Measurements from ENCODE around the gene RC3H2. TPM values are rescaled to one million over a fixed set of nuclear protein-coding genes. Genes with fewer than 3 reads are reported as not detected.

RC3H2 gene
- total and polyA plus RNA-seq, 10 of the 15 experiments (the other 5 are each of a cell fraction or from before 2014, with no cell fraction given), result 7.2 to 25.5 (median 16.1) TPM

DNA sequence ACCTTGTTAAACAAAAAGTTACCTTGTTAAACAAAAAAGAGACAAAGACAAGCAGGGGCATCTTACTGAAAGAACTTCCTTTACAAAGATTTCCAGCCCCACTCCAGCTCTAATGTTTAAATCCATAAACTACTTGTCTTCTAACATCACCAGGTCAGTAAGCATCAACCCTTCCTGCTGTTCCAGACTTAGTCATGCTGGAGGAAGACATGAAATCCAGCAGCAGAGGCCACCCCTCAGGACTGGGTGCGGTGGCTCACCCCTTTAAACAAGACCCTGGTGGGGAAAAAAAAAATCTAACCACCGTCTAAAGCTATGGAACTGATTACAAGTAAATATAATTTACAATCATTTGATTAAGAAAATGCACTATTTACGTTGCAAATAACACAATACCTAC lies 85.8 kb downstream of the RC3H2 start (continued):
- no peak for TF ChIP-seq CHD2 (IDR thresholded peaks at IDR 0.05; ENCODE audit: borderline replicate concordance, low read depth, low read length)
- no peak for TF ChIP-seq NFYA (IDR thresholded peaks at IDR 0.05; ENCODE audit: borderline replicate concordance, low read depth, low read length)

DNA sequence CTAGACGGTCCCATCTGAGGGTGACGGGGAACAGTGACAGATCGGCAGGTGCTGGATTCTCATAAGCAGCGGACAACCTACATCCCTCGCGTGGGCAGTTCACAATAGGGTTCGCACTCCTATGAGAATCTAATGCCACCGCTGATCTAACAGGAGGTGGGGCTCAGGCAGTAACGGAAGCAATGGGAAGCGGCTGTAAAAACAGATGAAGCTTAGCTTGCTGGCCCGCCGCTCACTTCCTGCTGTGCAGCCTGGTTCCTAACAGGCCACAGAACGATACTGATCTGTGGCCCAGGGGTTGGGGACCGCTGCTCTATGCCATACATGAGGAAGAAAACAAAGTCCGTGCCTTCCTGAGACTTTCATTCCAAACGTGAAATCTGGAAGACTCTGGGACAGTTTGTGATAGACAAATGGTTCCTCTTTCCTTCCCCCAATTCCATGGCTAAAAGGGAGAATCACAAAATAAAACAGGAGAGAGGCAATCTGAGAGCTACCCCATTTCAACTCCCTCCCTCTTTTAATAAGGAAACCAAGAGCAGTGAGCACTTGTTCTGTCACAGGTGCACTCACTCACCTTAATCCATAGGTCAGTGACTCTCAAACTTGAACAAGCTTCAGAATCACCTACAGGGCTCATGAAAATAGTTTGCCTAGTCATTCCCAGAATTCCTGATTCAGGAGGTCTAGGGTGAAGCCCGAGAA lies 88.8 kb downstream of the RC3H2 start:
- H3K79me2 ChIP-seq (ENCODE audit: control insufficient read depth, insufficient read depth, low read length), result no peaks in the 10 kb centered on the region
- FAIRE-seq (no peak), ATAC-seq (no peak), DNase-seq (ENCODE audit: low read depth, low spot score) (no peak)
- RAD21 ChIA-PET (ENCODE audit: unreplicated experiment), result no interaction called here
- SMC1A ChIA-PET (ENCODE audit: uncharacterized antibody, unreplicated experiment), result no interaction called here
- H3K27me3 ChIP-seq (replicated peaks in 1 of 2; ENCODE audit: control insufficient read depth in 2 of 2, insufficient read depth in 2 of 2, low read length in 1 of 2), result no peaks in the 10 kb centered on the region
- in situ Hi-C loops (cut with MboI) (loop anchor here (10.0 kb wide), 1 partner anchor 722 kb away; the partner anchor contains the start of gene TTLL11), intact Hi-C loops (cut with micrococcal nuclease; ENCODE audit: unreplicated experiment) (no loop called here)
- POLR2A ChIA-PET, result no interaction called here
- CTCF ChIA-PET, result interaction anchor here (1.5 kb wide), 1 partner anchor 352 kb away, joined by 4 read pairs; no protein-coding TSS in a partner anchor
- H3K27ac ChIP-seq (ENCODE audit: control insufficient read depth, insufficient read depth), result no peak overlapping the region
- BruUV-seq (replicated peaks), result no TSS peak
- H3K9ac ChIP-seq (ENCODE audit: control insufficient read depth, insufficient read depth, low read length), result no peak overlapping the region
- peaks cover 7 to 9% of the 10 kb centered on the region in 2 experiments; a peak in 3 of 4 replicates for H3K36me3 ChIP-seq (ENCODE audit: control insufficient read depth in 2 of 2, insufficient read depth in 2 of 2, low read length in 1 of 2)
- H4K20me1 ChIP-seq (ENCODE audit: control insufficient read depth, insufficient read depth), result no peaks in the 10 kb centered on the region
- 81% methylated on average over 17 of the region's 17 CpGs for WGBS (ENCODE audit: insufficient coverage, insufficient replicate concordance, low lambda C conversion rate, missing lambda C conversion rate)
- H3K9me3 ChIP-seq (replicated peaks; ENCODE audit: control insufficient read depth, insufficient read depth, low read length), result no peaks in the 10 kb centered on the region
- no peaks in the 10 kb centered on the region for H3K4me1 ChIP-seq (ENCODE audit: control insufficient read depth, insufficient read depth, low read length)
- H2AFZ ChIP-seq (ENCODE audit: control insufficient read depth, low read depth, low read length), result no peak overlapping the region
- no peak overlapping the region for H3K4me2 ChIP-seq (ENCODE audit: control insufficient read depth, insufficient read depth)
- H3K4me3 ChIP-seq, result no peak overlapping the region
- TF ChIP-seq BCL11A (IDR thresholded peaks at IDR 0.05; ENCODE audit: low read depth, low read length) (no peak), ZNF622 (IDR thresholded peaks at IDR 0.05) (no peak), CBFB (IDR thresholded peaks at IDR 0.05; ENCODE audit: low read depth) (no peak), ZNF274 (IDR thresholded peaks at IDR 0.05; ENCODE audit: insufficient read depth, insufficient read length) (no peak), SIN3A (IDR thresholded peaks at IDR 0.05; ENCODE audit: low read depth, low read length) (no peak), STAT3 (IDR thresholded peaks at IDR 0.05; ENCODE audit: low read depth, low read length) (no peak), IKZF2 (IDR thresholded peaks at IDR 0.05) (no peak), RBBP5 (conservative IDR thresholded peaks at IDR 0.05) (no peak), ZNF384 (IDR thresholded peaks at IDR 0.05; ENCODE audit: borderline replicate concordance, low read depth, low read length) (no peak)
- TF ChIP-seq, protein P1, sequence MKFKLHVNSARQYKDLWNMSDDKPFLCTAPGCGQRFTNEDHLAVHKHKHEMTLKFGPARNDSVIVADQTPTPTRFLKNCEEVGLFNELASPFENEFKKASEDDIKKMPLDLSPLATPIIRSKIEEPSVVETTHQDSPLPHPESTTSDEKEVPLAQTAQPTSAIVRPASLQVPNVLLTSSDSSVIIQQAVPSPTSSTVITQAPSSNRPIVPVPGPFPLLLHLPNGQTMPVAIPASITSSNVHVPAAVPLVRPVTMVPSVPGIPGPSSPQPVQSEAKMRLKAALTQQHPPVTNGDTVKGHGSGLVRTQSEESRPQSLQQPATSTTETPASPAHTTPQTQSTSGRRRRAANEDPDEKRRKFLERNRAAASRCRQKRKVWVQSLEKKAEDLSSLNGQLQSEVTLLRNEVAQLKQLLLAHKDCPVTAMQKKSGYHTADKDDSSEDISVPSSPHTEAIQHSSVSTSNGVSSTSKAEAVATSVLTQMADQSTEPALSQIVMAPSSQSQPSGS (IDR thresholded peaks at IDR 0.05; ENCODE audit: low read length), result no peak
- TF ChIP-seq, protein P2, sequence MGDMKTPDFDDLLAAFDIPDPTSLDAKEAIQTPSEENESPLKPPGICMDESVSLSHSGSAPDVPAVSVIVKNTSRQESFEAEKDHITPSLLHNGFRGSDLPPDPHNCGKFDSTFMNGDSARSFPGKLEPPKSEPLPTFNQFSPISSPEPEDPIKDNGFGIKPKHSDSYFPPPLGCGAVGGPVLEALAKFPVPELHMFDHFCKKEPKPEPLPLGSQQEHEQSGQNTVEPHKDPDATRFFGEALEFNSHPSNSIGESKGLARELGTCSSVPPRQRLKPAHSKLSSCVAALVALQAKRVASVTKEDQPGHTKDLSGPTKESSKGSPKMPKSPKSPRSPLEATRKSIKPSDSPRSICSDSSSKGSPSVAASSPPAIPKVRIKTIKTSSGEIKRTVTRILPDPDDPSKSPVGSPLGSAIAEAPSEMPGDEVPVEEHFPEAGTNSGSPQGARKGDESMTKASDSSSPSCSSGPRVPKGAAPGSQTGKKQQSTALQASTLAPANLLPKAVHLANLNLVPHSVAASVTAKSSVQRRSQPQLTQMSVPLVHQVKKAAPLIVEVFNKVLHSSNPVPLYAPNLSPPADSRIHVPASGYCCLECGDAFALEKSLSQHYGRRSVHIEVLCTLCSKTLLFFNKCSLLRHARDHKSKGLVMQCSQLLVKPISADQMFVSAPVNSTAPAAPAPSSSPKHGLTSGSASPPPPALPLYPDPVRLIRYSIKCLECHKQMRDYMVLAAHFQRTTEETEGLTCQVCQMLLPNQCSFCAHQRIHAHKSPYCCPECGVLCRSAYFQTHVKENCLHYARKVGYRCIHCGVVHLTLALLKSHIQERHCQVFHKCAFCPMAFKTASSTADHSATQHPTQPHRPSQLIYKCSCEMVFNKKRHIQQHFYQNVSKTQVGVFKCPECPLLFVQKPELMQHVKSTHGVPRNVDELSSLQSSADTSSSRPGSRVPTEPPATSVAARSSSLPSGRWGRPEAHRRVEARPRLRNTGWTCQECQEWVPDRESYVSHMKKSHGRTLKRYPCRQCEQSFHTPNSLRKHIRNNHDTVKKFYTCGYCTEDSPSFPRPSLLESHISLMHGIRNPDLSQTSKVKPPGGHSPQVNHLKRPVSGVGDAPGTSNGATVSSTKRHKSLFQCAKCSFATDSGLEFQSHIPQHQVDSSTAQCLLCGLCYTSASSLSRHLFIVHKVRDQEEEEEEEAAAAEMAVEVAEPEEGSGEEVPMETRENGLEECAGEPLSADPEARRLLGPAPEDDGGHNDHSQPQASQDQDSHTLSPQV (IDR thresholded peaks at IDR 0.05), result no peak
- TF ChIP-seq, protein P3, sequence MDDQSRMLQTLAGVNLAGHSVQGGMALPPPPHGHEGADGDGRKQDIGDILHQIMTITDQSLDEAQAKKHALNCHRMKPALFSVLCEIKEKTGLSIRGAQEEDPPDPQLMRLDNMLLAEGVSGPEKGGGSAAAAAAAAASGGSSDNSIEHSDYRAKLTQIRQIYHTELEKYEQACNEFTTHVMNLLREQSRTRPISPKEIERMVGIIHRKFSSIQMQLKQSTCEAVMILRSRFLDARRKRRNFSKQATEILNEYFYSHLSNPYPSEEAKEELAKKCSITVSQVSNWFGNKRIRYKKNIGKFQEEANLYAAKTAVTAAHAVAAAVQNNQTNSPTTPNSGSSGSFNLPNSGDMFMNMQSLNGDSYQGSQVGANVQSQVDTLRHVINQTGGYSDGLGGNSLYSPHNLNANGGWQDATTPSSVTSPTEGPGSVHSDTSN (IDR thresholded peaks at IDR 0.05; ENCODE audit: insufficient replicate concordance, low read depth, low read length), result no peak
